NCI-H187 treated with DMSO at 0.1 percent for 48 hours (cell line): ENCODE data around the gene PWWP2B.

Source experiments
- DNase-seq: peaks from one replicate; lab custom pipeline; 2025; lab: John Stamatoyannopoulos, UW

The PWWP2B gene

GRCh38 chr10:132407846-132408278 is 10.9 kb downstream of the PWWP2B start:
- DNase-seq = no peak

- DNase-seq = no peak
Observed at GRCh38 chr10:132408367-132408781, 11.4 kb downstream of the PWWP2B start.

- no peak for DNase-seq
Observed at GRCh38 chr10:132408823-132409666, 12.0 kb downstream of the PWWP2B start.

GRCh38 chr10:132409667-132410028 is 12.6 kb downstream of the PWWP2B start:
- DNase-seq = no peak

- no peak for DNase-seq
Observed at GRCh38 chr10:132410056-132410778, 13.2 kb downstream of the PWWP2B start.

GRCh38 chr10:132410779-132411532 is 14.0 kb downstream of the PWWP2B start:
- no peak for DNase-seq

GRCh38 chr10:132411561-132412253 is 14.7 kb downstream of the PWWP2B start:
- no peak for DNase-seq

- DNase-seq = no peak
Observed at GRCh38 chr10:132412316-132413192, 15.6 kb downstream of the PWWP2B start.

GRCh38 chr10:132413226-132414205 is 16.5 kb downstream of the PWWP2B start:
- no peak for DNase-seq

GRCh38 chr10:132414402-132415016 is 17.5 kb downstream of the PWWP2B start:
- DNase-seq = no peak

GRCh38 chr10:132415255-132415654 is 18.3 kb downstream of the PWWP2B start:
- no peak for DNase-seq

- no peak for DNase-seq
Observed at GRCh38 chr10:132415956-132416355, 19.0 kb downstream of the PWWP2B start.

- DNase-seq = no peak
Observed at GRCh38 chr10:132416566-132417256, 19.7 kb downstream of the PWWP2B start.

- no peak for DNase-seq
Observed at GRCh38 chr10:132417257-132417910, 20.4 kb downstream of the PWWP2B start.

GRCh38 chr10:132417957-132418441 is 21.0 kb downstream of the PWWP2B start:
- no peak for DNase-seq

GRCh38 chr10:132418527-132419416 is 21.8 kb downstream of the PWWP2B start:
- no peak for DNase-seq
